Muscle layer of duodenum (tissue), 2 donors: ENCODE results near the gene CREBRF.
"Not testable (repeated sequence)": the region's sequence is repeated elsewhere in the genome, so short reads cannot be mapped to it uniquely, and the experiment has no call there.

ENCODE experiments used
- H3K27ac ChIP-seq: one replicate; pipeline ENCODE4 v1.7.0; 2013; ENCODE audit warnings: mild to moderate bottlenecking, low read length
- H3K27me3 ChIP-seq: one replicate; pipeline ENCODE4 v1.7.0; 2013; ENCODE audit warnings: low read depth, mild to moderate bottlenecking, control low read depth, low read length
- H3K36me3 ChIP-seq, 2 donors: one replicate each; pipeline ENCODE4 v1.7.0; 2013; ENCODE audit warnings: low read length in 2 of 2, control low read depth in 1 of 2, mild to moderate bottlenecking in 1 of 2; ENCODE audit not compliant: insufficient read depth in 2 of 2, control insufficient read depth in 1 of 2
- H3K4me1 ChIP-seq, 2 donors: one replicate each; pipeline ENCODE4 v1.7.0; 2013; ENCODE audit warnings: low read length in 2 of 2, mild to moderate bottlenecking in 2 of 2, control low read depth in 1 of 2, moderate library complexity in 1 of 2; ENCODE audit not compliant: insufficient read depth in 2 of 2, control insufficient read depth in 1 of 2
- H3K4me3 ChIP-seq, 2 donors: one replicate each; pipeline ENCODE4 v1.7.0; 2013; ENCODE audit warnings: low read length in 2 of 2, low read depth in 1 of 2, mild to moderate bottlenecking in 1 of 2
- H3K9me3 ChIP-seq, 2 donors: one replicate each; pipeline ENCODE4 v1.7.0; 2013; ENCODE audit warnings: low read length in 2 of 2, control low read depth in 1 of 2, mild to moderate bottlenecking in 1 of 2; ENCODE audit not compliant: control insufficient read depth in 1 of 2
- donor health status: healthy.

The CREBRF gene

GRCh38 chr5:173018358-173018757, 37.8 kb upstream of the CREBRF start:
- Histone ChIP-seq H3K9me3 (no peaks in the 10 kb centered on the region), H3K36me3 (no peaks in the 10 kb centered on the region), H3K27ac (no peak overlapping the region), H3K4me3 (no peak overlapping the region), H3K27me3 (no peaks in the 10 kb centered on the region), H3K4me1 (peaks cover 11 to 31% of the 10 kb centered on the region in 2 donors)

- Histone ChIP-seq H3K9me3 (no peaks in the 10 kb centered on the region), H3K36me3 (no peaks in the 10 kb centered on the region), H3K27ac (peak overlapping the region; percentile 7), H3K27me3 (no peaks in the 10 kb centered on the region), H3K4me3 (no peak overlapping the region), H3K4me1 (peaks cover 11 to 29% of the 10 kb centered on the region in 2 donors)
Measured at GRCh38 chr5:173020154-173020581, 36.0 kb upstream of the CREBRF start.

GRCh38 chr5:173020643-173021042, 35.5 kb upstream of the CREBRF start:
- no peak overlapping the region for H3K4me3 ChIP-seq
- H3K4me1 ChIP-seq: peaks cover 11 to 24% of the 10 kb centered on the region in 2 donors
- no peaks in the 10 kb centered on the region for H3K36me3 ChIP-seq
- no peaks in the 10 kb centered on the region for H3K27me3 ChIP-seq
- no peaks in the 10 kb centered on the region for H3K9me3 ChIP-seq
- H3K27ac ChIP-seq: peak overlapping the region; percentile 7

GRCh38 chr5:173025651-173026050, 30.5 kb upstream of the CREBRF start:
- Histone ChIP-seq H3K27ac (no peak overlapping the region), H3K27me3 (no peaks in the 10 kb centered on the region), H3K4me3 (no peak overlapping the region), H3K9me3 (no peaks in the 10 kb centered on the region), H3K36me3 (no peaks in the 10 kb centered on the region), H3K4me1 (peaks cover 3 to 8% of the 10 kb centered on the region in 2 donors)

GRCh38 chr5:173027905-173028304, 28.2 kb upstream of the CREBRF start:
- Histone ChIP-seq H3K27me3 (no peaks in the 10 kb centered on the region), H3K27ac (no peak overlapping the region)

GRCh38 chr5:173028811-173029327, 27.3 kb upstream of the CREBRF start:
- no peak overlapping the region for H3K4me3 ChIP-seq
- peaks cover 0 to 3% of the 10 kb centered on the region in 2 donors for H3K4me1 ChIP-seq
- H3K9me3 ChIP-seq: no peaks in the 10 kb centered on the region
- no peaks in the 10 kb centered on the region for H3K36me3 ChIP-seq
- no peak overlapping the region for H3K27ac ChIP-seq
- no peaks in the 10 kb centered on the region for H3K27me3 ChIP-seq

More at GRCh38 chr5:173027905-173028304, 28.2 kb upstream of the CREBRF start:
- Histone ChIP-seq H3K9me3 (no peaks in the 10 kb centered on the region), H3K36me3 (no peaks in the 10 kb centered on the region), H3K4me3 (no peak overlapping the region), H3K4me1 (peaks cover 0 to 3% of the 10 kb centered on the region in 2 donors)

- no peak overlapping the region for H3K4me3 ChIP-seq
- no peaks in the 10 kb centered on the region for H3K27me3 ChIP-seq
- peaks cover 0 to 3% of the 10 kb centered on the region in 2 donors for H3K4me1 ChIP-seq
- H3K9me3 ChIP-seq: no peaks in the 10 kb centered on the region
- peaks cover 0 to 5% of the 10 kb centered on the region in 2 donors for H3K36me3 ChIP-seq
- no peak overlapping the region for H3K27ac ChIP-seq
Measured at GRCh38 chr5:173029499-173029921, 26.6 kb upstream of the CREBRF start.

- H3K9me3 ChIP-seq, H3K27me3 ChIP-seq, H3K27ac ChIP-seq, H3K4me3 ChIP-seq, H3K36me3 ChIP-seq, H3K4me1 ChIP-seq: not testable (repeated sequence)
Measured at GRCh38 chr5:173032096-173032495, 24.1 kb upstream of the CREBRF start.

- peaks cover 3 to 9% of the 10 kb centered on the region in 2 donors for H3K4me1 ChIP-seq
- no peaks in the 10 kb centered on the region for H3K27me3 ChIP-seq
- no peak overlapping the region for H3K4me3 ChIP-seq
- peaks cover 4 to 9% of the 10 kb centered on the region in 2 donors for H3K36me3 ChIP-seq
- no peaks in the 10 kb centered on the region for H3K9me3 ChIP-seq
- H3K27ac ChIP-seq: no peak overlapping the region
Measured at GRCh38 chr5:173032730-173033129, 23.4 kb upstream of the CREBRF start.

GRCh38 chr5:173033923-173034322, 22.2 kb upstream of the CREBRF start:
- H3K9me3 ChIP-seq: no peaks in the 10 kb centered on the region
- H3K27me3 ChIP-seq: no peaks in the 10 kb centered on the region
- peaks cover 3 to 9% of the 10 kb centered on the region in 2 donors for H3K4me1 ChIP-seq
- no peak overlapping the region for H3K27ac ChIP-seq
- H3K4me3 ChIP-seq: no peak overlapping the region
- H3K36me3 ChIP-seq: peaks cover 4 to 9% of the 10 kb centered on the region in 2 donors

- no peaks in the 10 kb centered on the region for H3K27me3 ChIP-seq
- H3K4me1 ChIP-seq: peaks cover 0 to 9% of the 10 kb centered on the region in 2 donors
- peaks cover 4 to 9% of the 10 kb centered on the region in 2 donors for H3K36me3 ChIP-seq
- H3K9me3 ChIP-seq: no peaks in the 10 kb centered on the region
- peak overlapping the region; percentile 77 for H3K27ac ChIP-seq
- H3K4me3 ChIP-seq: no peak overlapping the region
Measured at GRCh38 chr5:173035904-173036707, 20.0 kb upstream of the CREBRF start.
